NCI-H526 (cell line): ENCODE results near the gene ANXA5.

Source experiments
- DNase-seq, 2 experiments: peaks; one replicate each; lab custom pipeline; 2025; lab: John Stamatoyannopoulos, UW

Gene ANXA5

DNA sequence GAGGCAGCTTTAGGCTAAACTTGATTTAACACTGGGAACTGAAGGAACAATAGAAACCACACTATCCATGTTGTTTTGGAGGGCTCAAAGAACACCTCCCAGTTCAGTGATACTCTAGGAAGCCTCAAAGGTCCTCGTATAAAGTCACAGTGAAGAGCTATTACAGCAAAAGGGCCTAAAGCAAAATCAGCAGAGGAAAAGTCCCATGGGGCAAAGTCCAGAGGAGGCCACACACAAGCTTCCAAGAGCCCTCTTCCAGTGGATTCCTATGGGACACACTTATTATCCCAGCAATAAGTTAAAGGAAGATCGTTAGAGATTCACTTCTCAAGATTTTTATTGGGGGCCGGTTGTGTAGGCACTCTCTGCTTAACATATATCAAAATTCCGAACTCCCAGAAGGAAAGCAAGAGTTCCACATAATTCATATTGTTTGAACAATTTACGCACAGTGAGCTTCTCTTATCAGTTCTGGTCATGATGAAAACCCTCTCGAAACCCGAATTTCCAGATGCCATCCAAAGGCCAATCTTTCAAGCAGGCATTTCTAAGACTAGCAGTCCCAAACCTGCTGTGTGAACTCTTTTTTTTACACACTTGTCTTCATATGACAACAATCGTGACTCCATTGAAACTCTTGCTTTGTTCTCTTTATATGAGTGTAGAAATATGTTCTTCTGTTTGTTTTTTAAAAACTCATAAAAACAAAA, 53.7 kb downstream of the ANXA5 start:
- DNase-seq: no peak

DNA sequence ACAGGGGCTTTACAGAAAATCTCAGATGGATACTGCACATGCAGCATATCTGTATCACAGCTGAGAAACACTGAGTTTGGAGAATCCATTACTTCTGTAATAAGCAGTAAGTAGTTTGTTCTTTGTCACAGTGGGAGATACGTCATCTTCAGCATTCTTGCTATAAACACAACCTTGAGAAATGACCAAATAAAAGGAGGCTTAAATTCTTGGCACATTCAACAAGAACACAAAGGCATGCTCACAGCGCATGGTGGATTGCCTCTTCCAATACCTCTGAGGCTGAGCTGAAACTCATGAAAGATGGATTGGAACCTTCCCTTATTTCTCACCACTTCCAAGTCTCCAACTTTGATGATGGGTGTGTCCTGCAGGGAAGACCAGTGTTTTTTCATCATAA, 54.5 kb downstream of the ANXA5 start:
- no peak for DNase-seq

DNA sequence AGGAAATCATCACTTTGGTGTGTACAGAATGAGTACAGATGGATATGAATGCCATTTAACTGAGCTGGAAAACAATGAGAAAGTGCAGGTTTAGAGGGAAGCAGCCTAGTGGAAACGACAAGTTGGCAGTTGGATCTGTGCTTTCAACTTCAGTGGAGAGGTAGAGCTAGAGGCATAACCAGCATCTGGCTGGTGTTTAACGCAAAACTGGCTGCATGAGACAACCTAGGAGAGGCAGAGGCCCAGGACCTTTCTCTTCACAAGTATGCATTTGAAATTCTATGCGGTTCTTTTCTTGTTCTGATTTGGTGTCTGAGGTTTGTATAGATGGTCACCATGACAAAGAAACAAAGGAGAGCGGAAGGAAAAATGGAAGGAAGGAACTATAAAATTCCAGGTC, 63.1 kb downstream of the ANXA5 start:
- DNase-seq: no peak

DNA sequence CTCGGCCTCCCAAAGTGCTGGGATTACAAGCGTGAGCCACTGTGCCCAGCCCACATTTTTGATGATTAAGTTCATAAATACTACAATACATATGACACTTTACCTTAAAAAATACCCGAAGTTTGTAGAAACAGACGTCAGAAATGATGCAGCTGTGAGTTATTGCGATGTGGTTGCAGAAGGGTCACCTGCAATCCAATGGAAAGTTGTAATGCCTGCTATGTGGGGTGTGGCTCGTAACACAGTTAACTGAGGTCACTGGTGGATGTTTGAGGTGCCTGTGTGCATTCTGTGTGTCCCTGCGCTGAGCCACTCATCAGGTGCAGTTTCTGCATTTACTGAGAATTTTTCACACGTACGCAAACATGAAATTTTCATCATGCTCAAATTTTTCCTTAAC, 64.1 kb downstream of the ANXA5 start:
- DNase-seq: no peak
